ENCODE measurements around the gene GAS2L3.

The GAS2L3 gene

DNA sequence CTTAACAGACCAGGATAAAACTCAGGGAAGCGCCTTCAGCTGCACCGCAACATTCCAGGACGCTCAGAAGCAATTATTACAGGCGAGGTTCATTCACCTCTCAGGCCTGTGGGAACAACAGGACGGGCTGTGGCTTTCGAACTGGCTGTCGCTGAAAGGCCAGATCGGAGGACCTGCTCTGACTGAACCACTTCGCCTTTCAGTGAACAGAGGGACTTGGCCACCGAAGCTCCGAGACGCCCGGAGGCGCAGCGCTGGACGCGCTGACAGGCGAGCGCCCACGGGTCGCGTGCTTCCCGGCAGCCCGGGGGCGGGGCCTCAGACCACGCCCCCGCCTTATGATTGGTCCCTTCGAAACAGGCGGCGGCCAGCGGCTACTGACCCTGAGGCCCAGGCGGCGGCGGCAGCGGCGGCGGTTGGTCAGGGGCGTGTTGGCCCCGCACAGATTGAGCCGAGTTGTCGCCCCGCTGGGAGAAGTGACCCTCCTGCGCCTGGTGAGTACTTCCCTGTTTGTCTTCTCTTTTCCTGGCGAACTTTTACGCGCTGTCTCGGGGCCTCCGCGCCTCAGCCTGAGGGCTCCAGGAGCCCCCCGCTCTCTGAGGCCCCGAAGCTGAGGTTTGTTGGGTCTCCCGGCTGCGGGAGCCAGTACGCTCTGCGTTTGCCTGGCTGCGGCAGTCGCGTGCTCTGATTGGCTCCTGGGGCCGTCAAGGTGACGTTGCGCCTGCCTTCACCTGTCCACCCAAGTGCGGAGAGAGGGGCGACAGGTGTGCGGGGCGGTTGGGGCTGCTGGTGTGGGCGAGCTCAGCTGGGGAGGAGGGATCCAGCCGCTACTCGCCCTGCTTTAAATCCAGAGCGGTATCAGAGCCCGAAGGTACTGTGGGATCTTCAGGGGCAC is at the start of gene GAS2L3:
TSS of gene GAS2L3 (plus strand) at position 393 of the 895 bp plus-strand sequence. CDS start 21,221 bp downstream, outside the sequence.
- Histone ChIP-seq H3K9me3 (ENCODE audit: low read length) (peaks cover under 1% of the 10 kb centered on the region), H3K4me3 (ENCODE audit: low read length) (peak within 1 kb of the TSS; percentile 90), H3K4me1 (ENCODE audit: insufficient read depth, low read length) (peaks cover 13% of the 10 kb centered on the region), H2AFZ (ENCODE audit: low read depth, low read length) (peak within 1 kb of the TSS; percentile 79), H3K27me3 (ENCODE audit: insufficient read depth, low read length) (no peaks in the 10 kb centered on the region), H3K36me3 (ENCODE audit: insufficient read depth, low read length) (peaks cover 2% of the 10 kb centered on the region)

DNA sequence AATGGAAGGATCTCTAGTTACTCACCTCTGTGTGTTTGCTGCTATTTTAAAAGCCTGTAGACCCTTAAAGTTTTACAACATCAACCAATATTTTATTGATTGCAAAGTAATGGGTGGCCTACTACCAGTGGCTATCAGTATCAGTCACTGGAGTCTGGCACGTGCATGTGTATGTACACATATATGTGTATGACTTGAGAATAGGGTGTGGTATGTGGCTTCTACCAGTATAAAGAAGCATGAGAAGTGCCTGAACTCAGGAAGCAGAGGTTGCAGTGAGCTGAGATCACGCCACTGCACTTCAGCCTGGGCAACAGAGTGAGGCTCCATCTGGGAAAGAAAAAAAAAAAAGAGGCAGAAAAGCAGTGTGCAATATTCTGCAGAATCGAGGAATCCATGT is 45.5 kb upstream of the GAS2L3 start:
- peaks cover 8% of the 10 kb centered on the region for H3K27me3 ChIP-seq (ENCODE audit: insufficient read depth, low read length)
- H3K36me3 ChIP-seq (ENCODE audit: insufficient read depth, low read length), result no peaks in the 10 kb centered on the region
- no peaks in the 10 kb centered on the region for H3K9me3 ChIP-seq (ENCODE audit: low read length)
- peaks cover 18% of the 10 kb centered on the region for H3K4me1 ChIP-seq (ENCODE audit: insufficient read depth, low read length)
- no peak overlapping the region for H3K4me3 ChIP-seq (ENCODE audit: low read length)
- H2AFZ ChIP-seq (ENCODE audit: low read depth, low read length), result no peak overlapping the region

DNA sequence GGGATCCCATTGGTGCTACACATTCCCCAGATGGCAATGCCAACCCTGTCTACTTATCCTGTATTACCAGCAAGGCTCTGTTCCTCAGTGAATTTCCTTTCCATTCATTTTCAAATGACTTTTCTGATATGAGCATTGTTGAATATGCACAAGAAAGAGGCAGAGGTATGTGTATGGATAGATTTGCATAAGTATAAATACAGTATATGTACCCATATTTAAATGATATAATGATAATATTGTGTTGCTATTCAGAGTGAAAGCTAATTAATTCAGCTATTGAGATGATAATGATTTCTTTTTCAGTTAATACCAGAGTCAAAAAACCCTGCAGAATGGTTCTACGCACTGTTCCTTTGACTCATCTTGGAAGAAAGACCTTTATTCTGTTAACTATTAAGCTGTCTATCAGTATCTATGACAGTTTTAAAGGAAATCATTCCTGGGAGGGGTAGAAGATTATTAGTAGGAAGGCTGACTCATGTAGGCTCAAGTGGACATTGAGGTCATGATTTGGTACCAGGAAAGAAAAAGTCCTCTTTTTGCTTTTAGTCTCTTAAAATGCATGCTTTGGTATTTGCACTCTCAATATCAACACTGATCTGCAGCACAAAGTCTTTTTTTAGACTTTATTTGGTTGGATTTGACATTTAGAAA is 44.9 kb upstream of the GAS2L3 start:
- Histone ChIP-seq H3K9me3 (ENCODE audit: low read length) (no peaks in the 10 kb centered on the region), H3K4me3 (ENCODE audit: low read length) (no peak overlapping the region), H2AFZ (ENCODE audit: low read depth, low read length) (no peak overlapping the region), H3K27me3 (ENCODE audit: insufficient read depth, low read length) (peaks cover 8% of the 10 kb centered on the region), H3K36me3 (ENCODE audit: insufficient read depth, low read length) (no peaks in the 10 kb centered on the region), H3K4me1 (ENCODE audit: insufficient read depth, low read length) (peaks cover 23% of the 10 kb centered on the region)

DNA sequence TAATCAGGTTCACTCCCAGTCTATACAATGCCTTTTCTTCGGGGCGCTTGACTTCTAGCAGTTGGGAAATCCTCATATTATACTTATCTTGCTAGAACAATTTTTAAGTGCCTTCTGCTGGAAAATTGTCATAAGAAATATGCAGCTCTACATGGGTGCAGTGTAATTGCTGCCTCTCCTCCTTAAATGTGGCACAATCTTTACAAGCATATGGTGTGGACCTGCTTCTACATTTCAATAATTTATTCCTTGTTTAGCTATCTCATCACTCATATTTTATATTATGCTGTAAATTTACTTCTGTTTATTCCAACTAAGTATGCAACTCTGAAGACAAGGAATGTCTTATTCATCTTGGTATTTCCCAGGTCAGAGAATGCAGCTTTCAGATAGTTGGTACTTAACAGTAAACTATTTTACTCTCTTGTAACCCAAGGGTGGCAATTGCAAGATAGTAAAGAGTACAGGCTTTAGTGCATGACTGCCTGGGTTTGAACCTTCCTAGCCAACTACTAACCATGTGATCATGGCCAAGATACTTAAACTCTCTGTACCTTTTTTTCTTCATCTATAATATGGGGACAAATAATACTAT is 43.6 kb upstream of the GAS2L3 start:
- Histone ChIP-seq H3K4me1 (ENCODE audit: insufficient read depth, low read length) (peaks cover 26% of the 10 kb centered on the region), H3K4me3 (ENCODE audit: low read length) (no peak overlapping the region), H2AFZ (ENCODE audit: low read depth, low read length) (no peak overlapping the region), H3K36me3 (ENCODE audit: insufficient read depth, low read length) (no peaks in the 10 kb centered on the region), H3K9me3 (ENCODE audit: low read length) (no peaks in the 10 kb centered on the region), H3K27me3 (ENCODE audit: insufficient read depth, low read length) (peaks cover 8% of the 10 kb centered on the region)

DNA sequence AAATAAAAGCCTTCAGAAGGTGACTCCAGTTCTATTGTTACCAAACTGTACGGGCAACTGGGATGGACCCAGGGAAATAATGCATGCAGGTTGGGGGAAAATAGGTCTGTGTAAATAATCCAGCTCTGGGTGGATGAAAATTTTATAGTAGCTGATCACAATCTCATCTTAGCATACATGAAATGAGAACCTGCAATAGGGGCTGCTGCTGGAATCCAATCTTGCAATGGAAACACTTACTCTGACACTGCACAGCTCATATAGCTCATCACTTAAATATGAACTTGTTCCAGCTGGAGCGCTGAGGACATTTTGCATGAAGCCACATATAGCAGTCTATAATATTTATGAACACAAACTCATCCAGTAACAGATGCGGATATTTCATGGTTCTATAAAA is 40.1 kb upstream of the GAS2L3 start:
- Histone ChIP-seq H3K36me3 (ENCODE audit: insufficient read depth, low read length) (no peaks in the 10 kb centered on the region), H3K4me3 (ENCODE audit: low read length) (no peak overlapping the region)

DNA sequence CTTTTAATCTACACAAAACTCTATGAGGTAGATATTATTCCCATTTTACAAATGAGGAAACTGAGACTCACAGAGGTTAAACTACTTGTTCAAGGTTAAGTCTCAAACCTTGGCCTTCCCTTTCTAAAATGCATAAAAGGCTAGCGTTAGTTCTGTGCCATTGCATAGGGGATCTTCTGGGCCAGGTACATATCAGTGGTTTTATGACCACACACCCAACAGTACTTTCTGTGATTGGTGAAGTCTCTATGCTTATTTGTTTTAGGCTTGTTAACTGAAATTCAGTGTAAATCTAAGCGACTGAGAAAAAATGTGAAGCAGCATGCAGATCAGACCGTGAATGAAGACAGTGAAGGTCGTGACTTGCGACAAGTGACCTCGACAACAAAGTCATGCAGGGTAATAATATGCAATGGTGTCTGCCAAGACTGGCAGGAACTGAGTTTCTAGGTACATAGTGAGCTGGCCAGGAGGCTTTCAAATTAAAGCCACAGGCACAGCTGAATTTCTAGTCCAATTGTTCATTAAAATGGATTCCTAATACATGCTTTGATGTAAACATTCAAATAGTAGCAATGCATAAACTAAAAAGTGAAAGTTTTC is 38.8 kb upstream of the GAS2L3 start:
- peaks cover 8% of the 10 kb centered on the region for H3K27me3 ChIP-seq (ENCODE audit: insufficient read depth, low read length)
- peaks cover 12% of the 10 kb centered on the region for H3K4me1 ChIP-seq (ENCODE audit: insufficient read depth, low read length)
- H3K9me3 ChIP-seq (ENCODE audit: low read length), result no peaks in the 10 kb centered on the region
- no peak overlapping the region for H2AFZ ChIP-seq (ENCODE audit: low read depth, low read length)
- H3K4me3 ChIP-seq (ENCODE audit: low read length), result no peak overlapping the region
- no peaks in the 10 kb centered on the region for H3K36me3 ChIP-seq (ENCODE audit: insufficient read depth, low read length)

More for the DNA sequence above, 40.1 kb upstream of the GAS2L3 start:
- Histone ChIP-seq H3K9me3 (ENCODE audit: low read length) (no peaks in the 10 kb centered on the region), H2AFZ (ENCODE audit: low read depth, low read length) (no peak overlapping the region), H3K4me1 (ENCODE audit: insufficient read depth, low read length) (peaks cover 24% of the 10 kb centered on the region), H3K27me3 (ENCODE audit: insufficient read depth, low read length) (peaks cover 8% of the 10 kb centered on the region)

DNA sequence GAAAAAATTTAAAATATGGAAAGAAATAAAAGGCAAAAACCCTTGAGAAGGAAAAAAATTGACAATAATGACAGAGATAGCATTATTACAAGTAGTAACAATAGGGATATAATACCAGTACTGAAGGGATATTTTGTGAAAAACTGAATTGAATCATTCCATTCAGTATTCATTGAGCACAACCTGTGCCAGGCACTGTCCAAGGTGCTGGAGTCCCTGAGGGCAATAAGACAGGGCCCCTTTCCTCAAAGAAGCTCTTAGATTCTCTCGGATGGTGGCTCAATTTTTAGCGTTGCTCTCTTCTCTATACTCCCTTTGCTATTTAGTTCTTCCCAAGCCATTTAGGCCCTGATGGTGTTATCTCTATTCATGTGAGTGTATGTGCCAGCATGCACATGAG is 34.3 kb upstream of the GAS2L3 start:
- H3K36me3 ChIP-seq (ENCODE audit: insufficient read depth, low read length), result no peaks in the 10 kb centered on the region
- no peak overlapping the region for H3K4me3 ChIP-seq (ENCODE audit: low read length)
- no peaks in the 10 kb centered on the region for H3K27me3 ChIP-seq (ENCODE audit: insufficient read depth, low read length)
- H2AFZ ChIP-seq (ENCODE audit: low read depth, low read length), result no peak overlapping the region
- H3K9me3 ChIP-seq (ENCODE audit: low read length), result no peaks in the 10 kb centered on the region
- peaks cover 3% of the 10 kb centered on the region for H3K4me1 ChIP-seq (ENCODE audit: insufficient read depth, low read length)

DNA sequence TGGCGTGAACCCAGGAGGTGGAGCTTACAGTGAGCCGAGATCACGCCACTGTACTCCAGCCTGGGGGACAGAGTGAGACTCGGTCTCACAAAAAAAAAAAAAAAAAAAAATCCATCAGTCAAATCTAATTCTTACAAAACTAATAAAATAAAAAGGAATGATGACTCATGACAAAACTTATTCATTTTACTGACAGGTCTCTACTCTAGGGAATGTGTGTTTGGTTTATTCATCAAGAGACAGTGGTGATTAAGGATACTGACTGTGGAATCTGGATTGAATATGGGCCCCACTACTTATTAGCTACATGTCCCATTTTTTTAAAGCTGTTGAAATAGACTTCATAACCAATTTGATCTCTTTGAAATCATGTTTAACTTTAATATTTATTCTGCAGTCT is 29.3 kb upstream of the GAS2L3 start:
- H3K4me1 ChIP-seq (ENCODE audit: insufficient read depth, low read length), result no peaks in the 10 kb centered on the region
- H3K27me3 ChIP-seq (ENCODE audit: insufficient read depth, low read length), result no peaks in the 10 kb centered on the region
- H3K36me3 ChIP-seq (ENCODE audit: insufficient read depth, low read length), result no peaks in the 10 kb centered on the region
- H3K9me3 ChIP-seq (ENCODE audit: low read length), result no peaks in the 10 kb centered on the region
- H3K4me3 ChIP-seq (ENCODE audit: low read length), result no peak overlapping the region
- no peak overlapping the region for H2AFZ ChIP-seq (ENCODE audit: low read depth, low read length)

DNA sequence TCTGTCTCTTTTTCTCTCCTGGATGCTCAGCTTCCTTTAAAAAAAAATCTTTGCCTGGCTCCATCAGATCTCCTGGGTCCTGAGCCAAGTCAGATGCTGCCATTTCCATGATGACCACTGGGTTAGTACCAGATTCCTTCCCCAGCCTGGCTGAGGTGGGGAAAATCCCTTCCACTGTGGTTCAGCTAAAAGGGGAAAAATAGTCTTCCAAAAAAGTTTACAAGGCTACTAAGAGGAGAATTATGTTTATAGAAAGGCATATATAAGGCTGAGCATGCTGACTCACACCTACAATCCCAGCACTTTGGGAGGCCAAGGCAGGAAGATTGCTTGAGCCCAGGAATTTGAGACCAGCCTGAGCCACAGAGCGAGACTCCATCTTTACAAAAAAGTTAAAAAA is 28.4 kb upstream of the GAS2L3 start:
- Histone ChIP-seq H3K36me3 (ENCODE audit: insufficient read depth, low read length) (no peaks in the 10 kb centered on the region), H3K4me1 (ENCODE audit: insufficient read depth, low read length) (peaks cover 3% of the 10 kb centered on the region), H3K4me3 (ENCODE audit: low read length) (no peak overlapping the region), H3K27me3 (ENCODE audit: insufficient read depth, low read length) (no peaks in the 10 kb centered on the region), H2AFZ (ENCODE audit: low read depth, low read length) (no peak overlapping the region), H3K9me3 (ENCODE audit: low read length) (no peaks in the 10 kb centered on the region)

DNA sequence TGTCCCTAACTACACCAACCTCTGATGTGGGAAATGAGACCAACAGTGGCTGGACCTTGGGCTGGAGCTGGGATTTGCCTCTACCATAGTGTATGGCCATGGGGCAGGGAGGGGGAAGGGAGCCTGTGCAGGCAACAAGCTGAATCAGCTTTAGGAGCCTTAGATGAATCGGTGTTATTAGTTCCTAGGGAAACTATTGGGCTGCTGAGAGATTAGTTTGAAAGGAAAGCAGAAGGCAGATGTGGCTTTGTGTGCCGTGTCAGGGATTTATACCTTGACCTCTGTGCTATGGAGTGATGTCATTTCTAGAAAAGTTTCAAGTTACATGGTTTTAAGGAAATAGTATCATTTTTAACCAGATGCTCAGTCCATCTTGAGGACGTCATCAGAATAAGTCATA is 19.5 kb upstream of the GAS2L3 start:
- H3K9me3 ChIP-seq (ENCODE audit: low read length), result no peaks in the 10 kb centered on the region
- H3K27me3 ChIP-seq (ENCODE audit: insufficient read depth, low read length), result no peaks in the 10 kb centered on the region
- H2AFZ ChIP-seq (ENCODE audit: low read depth, low read length), result no peak overlapping the region
- H3K36me3 ChIP-seq (ENCODE audit: insufficient read depth, low read length), result no peaks in the 10 kb centered on the region
- H3K4me3 ChIP-seq (ENCODE audit: low read length), result no peak overlapping the region
- H3K4me1 ChIP-seq (ENCODE audit: insufficient read depth, low read length), result peaks cover 3% of the 10 kb centered on the region

DNA sequence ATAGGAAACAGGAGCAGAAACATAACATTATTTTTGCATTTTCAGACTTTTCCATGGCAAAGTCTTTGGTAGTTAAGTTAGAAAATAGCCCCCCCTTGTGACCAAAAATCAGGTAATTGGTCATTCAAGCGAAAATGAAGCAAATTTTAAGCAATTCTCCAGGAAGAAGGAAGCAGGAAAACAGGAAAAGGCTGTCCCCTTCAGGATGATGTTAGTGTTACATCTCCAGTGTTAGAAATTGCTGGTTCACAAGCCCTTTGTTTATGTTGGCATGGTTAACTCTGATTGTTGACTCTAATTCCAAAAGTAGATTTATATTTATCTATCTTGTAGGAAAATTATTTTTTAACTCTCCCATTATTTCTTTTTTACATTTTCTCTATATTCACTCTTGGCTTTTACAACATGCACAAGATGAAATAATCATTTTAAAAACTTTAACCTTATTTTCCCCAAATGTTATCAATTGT is 18.8 kb upstream of the GAS2L3 start:
- Histone ChIP-seq H3K27me3 (ENCODE audit: insufficient read depth, low read length) (no peaks in the 10 kb centered on the region), H2AFZ (ENCODE audit: low read depth, low read length) (no peak overlapping the region), H3K4me1 (ENCODE audit: insufficient read depth, low read length) (peaks cover 3% of the 10 kb centered on the region), H3K36me3 (ENCODE audit: insufficient read depth, low read length) (no peaks in the 10 kb centered on the region), H3K9me3 (ENCODE audit: low read length) (no peaks in the 10 kb centered on the region), H3K4me3 (ENCODE audit: low read length) (no peak overlapping the region)

DNA sequence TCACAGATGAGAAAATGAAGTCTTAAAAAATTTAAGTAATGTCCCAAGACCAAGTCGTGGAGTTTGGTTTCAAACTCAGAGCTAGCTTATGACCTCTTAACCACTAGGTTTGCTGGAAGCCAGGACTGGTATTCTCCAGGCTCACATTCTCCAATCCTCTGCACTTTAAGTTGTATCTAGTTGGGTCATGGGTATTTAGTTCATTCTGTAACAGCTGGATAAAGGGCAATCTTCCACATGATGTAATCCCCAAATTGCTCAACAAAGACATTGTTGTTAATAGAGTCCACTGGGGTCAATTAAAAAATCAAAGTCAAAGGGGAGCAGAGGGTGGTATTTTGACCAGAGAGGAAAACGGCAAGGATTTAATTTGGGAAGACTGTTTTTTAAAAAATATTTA is 17.8 kb upstream of the GAS2L3 start:
- Histone ChIP-seq H2AFZ (ENCODE audit: low read depth, low read length) (no peak overlapping the region), H3K36me3 (ENCODE audit: insufficient read depth, low read length) (no peaks in the 10 kb centered on the region), H3K27me3 (ENCODE audit: insufficient read depth, low read length) (no peaks in the 10 kb centered on the region), H3K9me3 (ENCODE audit: low read length) (no peaks in the 10 kb centered on the region), H3K4me1 (ENCODE audit: insufficient read depth, low read length) (no peaks in the 10 kb centered on the region), H3K4me3 (ENCODE audit: low read length) (no peak overlapping the region)

DNA sequence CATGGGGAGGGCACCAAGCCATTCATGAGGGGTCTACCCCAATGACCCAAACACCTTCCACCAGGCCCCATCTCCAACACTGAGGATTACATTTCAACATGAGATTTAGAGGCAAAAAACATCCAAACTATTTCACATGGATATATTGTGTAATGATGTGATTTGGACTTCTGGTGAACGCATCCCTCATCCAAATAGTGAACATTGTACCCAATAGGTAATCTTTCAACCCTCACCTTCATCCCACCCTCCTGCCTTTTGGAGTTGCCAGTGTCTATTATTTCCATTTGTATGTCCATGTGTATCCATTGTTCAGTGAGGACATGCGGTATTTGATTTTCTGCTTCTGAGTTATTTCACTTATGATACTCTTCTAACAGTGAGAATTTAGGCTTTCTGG is 16.1 kb upstream of the GAS2L3 start:
- Histone ChIP-seq H3K27me3 (ENCODE audit: insufficient read depth, low read length) (no peaks in the 10 kb centered on the region), H3K36me3 (ENCODE audit: insufficient read depth, low read length) (no peaks in the 10 kb centered on the region), H2AFZ (ENCODE audit: low read depth, low read length) (no peak overlapping the region), H3K4me1 (ENCODE audit: insufficient read depth, low read length) (no peaks in the 10 kb centered on the region), H3K4me3 (ENCODE audit: low read length) (no peak overlapping the region), H3K9me3 (ENCODE audit: low read length) (no peaks in the 10 kb centered on the region)

Measured in neuron (in vitro differentiated cells).